Measurements from ENCODE around the gene ARHGEF19. TPM values are rescaled to one million over a fixed set of nuclear protein-coding genes. Genes with fewer than 3 reads are reported as not detected.

Gene ARHGEF19
- total RNA-seq, 2 experiments from 2014 or later = 5.7 to 6.0 TPM

GRCh38 chr1:16162163-16162822, 50.2 kb downstream of the ARHGEF19 start:
- POLR2A ChIA-PET = interaction anchor here (0.6 kb wide), 1 partner anchor 743 kb away, joined by 3 read pairs; no protein-coding TSS in a partner anchor
- CTCF ChIA-PET = interaction anchor here (2.8 kb wide), 1 partner anchor 83 kb away, joined by 13 read pairs; no protein-coding TSS in a partner anchor

DNA sequence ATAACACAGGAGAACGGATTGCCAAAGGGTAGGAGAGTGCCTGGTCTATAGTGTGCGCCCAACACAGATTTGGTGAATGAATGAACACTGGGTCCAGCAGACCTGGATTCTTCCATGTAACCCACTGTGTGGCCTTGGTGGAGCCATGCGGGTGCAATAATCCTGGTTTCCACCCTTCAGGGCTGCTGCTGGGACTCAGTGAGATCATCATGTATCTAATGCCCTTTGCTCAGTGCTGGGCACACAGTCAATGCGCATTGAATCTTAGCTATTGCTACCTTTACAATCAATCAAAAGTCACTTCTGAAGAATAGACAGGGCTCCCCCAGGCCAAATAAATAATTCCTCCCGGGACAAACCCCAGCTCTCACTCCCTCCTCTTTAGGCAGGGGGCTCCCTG, 50.7 kb downstream of the ARHGEF19 start:
- ChIA-PET POLR2A (no interaction called here), CTCF (interaction anchor here (2.8 kb wide), 1 partner anchor 83 kb away, joined by 13 read pairs; no protein-coding TSS in a partner anchor)

- ChIA-PET CTCF (no interaction called here), POLR2A (no interaction called here)
Measured at GRCh38 chr1:16158993-16159831, 53.2 kb downstream of the ARHGEF19 start.

DNA sequence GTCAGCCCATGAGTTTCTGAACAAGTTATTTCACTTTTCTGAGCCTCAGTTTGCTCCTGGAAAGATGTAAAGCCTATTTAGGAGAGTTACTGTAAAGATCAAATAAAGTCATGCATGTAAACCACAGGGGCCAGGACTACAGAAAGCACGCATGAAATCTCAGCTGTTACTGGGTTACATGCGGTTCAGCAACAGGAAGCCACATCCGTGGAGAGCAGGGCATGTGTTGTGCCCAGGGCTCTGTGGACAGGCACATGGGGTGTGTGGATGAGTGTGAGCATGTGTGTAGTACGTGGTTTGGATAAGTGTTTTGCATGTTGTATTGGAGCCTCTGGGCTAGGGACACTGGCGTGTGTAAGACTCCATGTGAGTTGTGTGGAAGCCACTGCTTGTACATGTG, 54.4 kb downstream of the ARHGEF19 start:
- CTCF ChIA-PET = no interaction called here

DNA sequence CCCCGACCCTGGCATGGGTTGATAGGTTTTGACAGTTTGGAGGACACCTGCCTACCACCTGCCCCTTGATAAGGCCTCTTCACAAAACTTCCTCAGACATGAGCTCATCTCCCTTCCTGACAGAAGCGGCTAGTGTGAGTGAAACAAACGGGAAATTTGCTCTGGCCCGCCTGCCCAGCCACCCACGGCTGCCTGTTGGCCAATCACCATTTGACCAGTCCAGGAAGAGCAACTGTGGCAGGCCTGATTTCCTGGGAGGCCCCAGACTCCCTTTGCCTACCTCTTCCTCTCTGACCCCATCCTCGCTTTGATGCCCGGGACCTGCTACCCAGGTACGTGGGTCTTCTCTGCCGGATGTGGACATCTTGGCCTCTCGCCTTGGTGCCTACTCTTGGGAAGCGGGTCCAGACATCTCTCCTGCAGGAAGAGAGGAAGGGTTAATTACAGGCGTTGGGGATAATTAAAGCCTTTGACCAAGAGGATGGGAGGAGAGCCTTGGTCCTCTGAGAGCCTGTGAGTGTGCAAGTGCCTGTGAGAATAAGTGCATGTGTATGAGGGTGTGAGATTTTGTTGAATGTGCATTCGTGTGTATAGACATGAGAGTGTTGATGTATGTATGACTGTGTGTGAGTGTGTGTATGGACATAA, 55.5 kb downstream of the ARHGEF19 start:
- ChIA-PET POLR2A (no interaction called here), CTCF (no interaction called here)

More for the DNA sequence above, 54.4 kb downstream of the ARHGEF19 start:
- POLR2A ChIA-PET = no interaction called here

GRCh38 chr1:16155537-16156410, 56.7 kb downstream of the ARHGEF19 start, which contains the start of gene EPHA2:
TSS of gene EPHA2 (minus strand) at chr1:16156069. CDS start at chr1:16155932, 137 bp downstream.
- POLR2A ChIA-PET = no interaction called here
- CTCF ChIA-PET = interaction anchor here (0.6 to 1.4 kb wide), 3 partner anchors 31 to 82 kb away, joined by 3 read pairs; partner anchors contain the start of gene FAM131C

GRCh38 chr1:16153999-16154673, 58.3 kb downstream of the ARHGEF19 start:
- ChIA-PET CTCF (interaction anchor here (0.9 to 2.3 kb wide), 4 partner anchors 18 to 81 kb away, joined by 3 to 6 read pairs (median 3); partner anchors contain the start of gene FAM131C), POLR2A (interaction anchor here (0.7 kb wide), 1 partner anchor 33 kb away, joined by 9 read pairs; no protein-coding TSS in a partner anchor)

- ChIA-PET CTCF (interaction anchor here (2.3 kb wide), 1 partner anchor 33 kb away, joined by 6 read pairs; no protein-coding TSS in a partner anchor), POLR2A (no interaction called here)
Measured at GRCh38 chr1:16153096-16153998, 59.1 kb downstream of the ARHGEF19 start.

DNA sequence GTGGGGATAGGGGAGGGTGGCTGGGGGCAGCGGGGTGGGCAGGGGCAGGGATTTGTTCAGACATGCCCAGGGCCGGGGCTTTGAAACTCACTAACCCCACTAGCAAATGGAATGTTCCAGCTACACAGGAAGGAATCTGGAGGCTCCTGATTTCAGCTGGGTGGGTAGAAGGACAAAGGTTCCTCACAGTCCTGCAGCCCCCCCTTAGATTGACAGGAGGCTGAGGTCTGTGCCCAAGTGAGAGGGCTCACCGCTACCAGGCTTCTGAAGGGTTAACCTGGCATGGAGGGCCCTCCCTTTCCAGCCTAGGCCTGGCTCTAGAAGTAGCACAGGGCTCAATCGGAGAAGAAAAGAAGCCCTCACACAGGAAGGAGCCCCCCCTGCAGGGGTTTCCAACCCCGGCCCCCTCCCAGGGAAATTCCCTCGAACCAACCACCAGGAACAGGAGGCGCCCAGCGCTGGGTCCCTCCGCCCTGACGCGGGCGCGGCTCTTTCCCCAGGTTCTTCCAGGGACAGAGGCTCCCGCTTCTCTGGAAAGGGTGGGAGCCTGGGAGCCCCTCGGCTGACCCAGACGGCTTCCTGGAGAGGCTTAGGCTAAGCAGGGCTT, 59.9 kb downstream of the ARHGEF19 start:
- CTCF ChIA-PET = interaction anchor here (2.3 kb wide), 1 partner anchor 34 kb away, joined by 6 read pairs; no protein-coding TSS in a partner anchor
- POLR2A ChIA-PET = no interaction called here

DNA sequence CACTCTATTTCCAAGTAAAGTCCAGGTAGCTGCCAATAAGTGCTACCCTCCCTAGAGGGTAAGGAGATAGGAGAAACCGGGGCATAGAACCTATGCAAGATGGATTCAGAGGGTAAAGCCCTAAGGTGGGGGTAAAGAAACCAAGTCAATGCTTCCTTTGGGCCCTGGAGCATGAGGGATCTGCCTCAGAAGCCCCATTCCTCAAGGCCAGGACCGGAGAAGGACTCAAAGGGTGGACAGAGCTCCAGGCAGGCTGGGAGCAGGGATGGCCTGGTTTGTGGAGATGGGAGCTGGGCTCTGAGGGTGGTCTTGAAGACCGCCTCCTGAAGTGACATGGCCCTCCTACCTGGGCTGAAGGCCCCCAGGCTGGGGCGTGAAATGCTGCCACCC, 60.5 kb downstream of the ARHGEF19 start:
- ChIA-PET CTCF (no interaction called here), POLR2A (no interaction called here)

- ChIA-PET CTCF (no interaction called here), POLR2A (no interaction called here)
Measured at GRCh38 chr1:16151196-16151994, 61.1 kb downstream of the ARHGEF19 start.

DNA sequence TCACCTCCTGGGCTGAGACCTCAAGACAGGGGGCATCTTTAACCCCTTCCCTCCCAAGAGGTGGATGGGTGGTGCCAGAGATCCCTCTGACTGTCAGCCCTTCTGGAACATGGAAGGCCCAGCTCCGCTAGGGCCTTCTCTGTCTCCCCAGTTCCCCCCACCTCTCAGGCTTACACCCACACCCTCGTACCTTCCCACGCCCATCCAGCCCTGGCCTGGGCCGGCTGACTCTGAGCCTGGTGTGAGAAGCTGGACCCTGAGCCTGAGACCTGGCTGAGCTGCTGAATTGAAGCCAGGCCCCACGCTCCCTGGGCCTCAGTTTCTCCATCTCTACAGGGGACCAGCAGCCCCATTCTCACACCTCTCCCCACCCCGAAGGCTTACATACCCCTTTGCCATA, 61.9 kb downstream of the ARHGEF19 start:
- ChIA-PET CTCF (interaction anchor here (0.8 to 1.0 kb wide), 2 partner anchors 25 to 94 kb away, joined by 3 read pairs; no protein-coding TSS in a partner anchor), POLR2A (no interaction called here)

DNA sequence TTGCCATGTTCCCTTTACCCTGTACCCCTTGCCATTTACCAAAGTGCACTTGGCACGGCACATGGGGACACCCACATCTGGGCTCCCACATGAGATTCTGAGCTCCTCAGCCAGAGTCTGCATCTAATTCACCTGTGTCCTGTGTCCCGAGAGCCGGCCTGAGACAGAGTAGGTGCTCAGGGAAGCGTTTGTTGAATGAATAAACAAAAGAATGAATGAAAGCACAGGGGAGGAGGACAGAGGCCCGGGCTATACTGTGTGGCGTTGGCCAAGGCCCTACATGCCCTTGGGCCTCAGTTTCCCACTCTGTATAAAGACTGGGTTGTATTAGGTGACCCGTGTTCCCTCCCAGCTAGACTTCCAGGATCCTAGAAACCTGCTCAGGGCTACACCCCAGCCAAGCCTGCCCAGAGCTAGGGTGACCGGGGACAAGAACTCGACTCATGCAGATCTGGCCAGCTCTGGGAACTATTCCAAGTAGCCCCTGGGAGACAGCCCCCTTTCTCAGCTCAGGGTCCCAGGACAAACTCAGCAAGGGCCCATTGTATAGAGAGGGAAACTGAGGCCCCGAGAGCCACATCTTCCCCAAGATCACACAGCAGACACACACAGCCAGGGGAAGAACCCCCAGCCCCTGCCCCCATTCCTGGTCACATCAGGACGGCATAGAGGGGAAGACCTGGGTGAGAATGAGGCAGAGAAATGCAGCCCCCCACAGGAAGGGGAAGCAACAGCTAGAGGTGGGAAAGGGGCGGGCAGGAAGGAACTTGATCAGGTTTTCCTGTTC, 62.6 kb downstream of the ARHGEF19 start:
- ChIA-PET CTCF (interaction anchor here (0.6 to 1.0 kb wide), 3 partner anchors 24 to 196 kb away, joined by 3 to 4 read pairs (median 3); no protein-coding TSS in a partner anchor), POLR2A (no interaction called here)

DNA sequence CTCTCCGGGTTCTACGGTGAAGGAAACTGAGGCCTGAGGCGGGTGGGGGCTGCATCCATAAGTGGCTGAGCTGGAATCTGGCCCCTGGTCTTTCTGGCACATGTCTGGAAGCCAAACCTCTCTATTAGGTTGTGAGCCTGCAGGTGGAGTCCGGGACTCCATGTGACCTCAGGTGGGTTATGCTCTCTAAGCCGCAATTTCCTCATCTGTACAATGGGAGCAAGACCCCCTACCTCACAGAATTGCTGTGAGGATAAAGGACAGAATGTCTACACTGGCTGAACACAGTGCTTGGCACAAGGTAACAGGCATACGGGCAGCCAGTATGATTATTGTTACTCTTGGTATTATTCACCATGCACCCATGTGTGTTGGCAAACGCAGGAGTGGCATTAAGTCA, 63.3 kb downstream of the ARHGEF19 start:
- CTCF ChIA-PET = interaction anchor here (0.6 kb wide), 1 partner anchor 197 kb away, joined by 4 read pairs; no protein-coding TSS in a partner anchor
- POLR2A ChIA-PET = no interaction called here

GRCh38 chr1:16148329-16149092, 63.9 kb downstream of the ARHGEF19 start:
- ChIA-PET POLR2A (no interaction called here), CTCF (interaction anchor here (0.6 kb wide), 1 partner anchor 51 kb away, joined by 3 read pairs; no protein-coding TSS in a partner anchor)

Data from activated CD8-positive, alpha-beta memory T cell treated with anti-CD3 and anti-CD28 coated beads for 36 hours (primary cell).